Naive thymus-derived CD4-positive, alpha-beta T cell (primary cell): ENCODE data around the gene DNAJB4. TPM values are rescaled to one million over a fixed set of nuclear protein-coding genes. Genes with fewer than 3 reads are reported as not detected.

Source experiments
- ATAC-seq: fragments of 150-1000 bp; cut with Tn5 transposase; 2 replicates; pipeline ENCODE4 v1.10.0; 2021; ENCODE audit warnings: mild to moderate bottlenecking, moderate library complexity
- CTCF ChIA-PET: fragments of 350-600 bp; sonication (Branson Sonifier 250); formaldehyde crosslinking; loops from one replicate; lab custom pipeline; 2021; ENCODE audit warnings: antibody characterized with exemption; lab: Charles Lee
- POLR2A ChIA-PET: fragments of 350-600 bp; sonication (Branson Sonifier 250); formaldehyde crosslinking; loops from one replicate; lab custom pipeline; 2021; ENCODE audit warnings: antibody characterized with exemption, inconsistent platforms; lab: Charles Lee
- DNase-seq, 9 donors: peaks; one replicate each; pipeline versions ENCODE4 v3.0.0 to v3.0.0-alpha.2; 2020 to 2022; ENCODE audit warnings: mixed read lengths in 1 of 9
- H3K27ac ChIP-seq: one replicate; pipeline ENCODE4 v1.7.0; 2013; ENCODE audit warnings: mild to moderate bottlenecking, low read depth, low read length, moderate library complexity
- H3K27me3 ChIP-seq, 2 donors: one replicate each; pipeline ENCODE4 v1.7.0; 2013; ENCODE audit warnings: low read length in 2 of 2, mild to moderate bottlenecking in 2 of 2, moderate library complexity in 2 of 2; ENCODE audit not compliant: control insufficient read depth in 2 of 2, insufficient read depth in 2 of 2
- H3K36me3 ChIP-seq, 3 experiments: 1 replicate in 2 of 3; 2 replicates in 1 of 3; pipeline ENCODE4 v1.7.0; 2013; ENCODE audit warnings: low read length in 3 of 3, mild to moderate bottlenecking in 3 of 3, moderate library complexity in 1 of 3; ENCODE audit not compliant: insufficient read depth in 3 of 3, control insufficient read depth in 2 of 3
- H3K4me1 ChIP-seq, 2 donors: one replicate each; pipeline ENCODE4 v1.7.0; 2013; ENCODE audit warnings: low read length in 2 of 2, mild to moderate bottlenecking in 2 of 2, moderate library complexity in 1 of 2; ENCODE audit not compliant: control insufficient read depth in 2 of 2, insufficient read depth in 2 of 2
- H3K4me3 ChIP-seq: 2 replicates; pipeline ENCODE4 v1.7.0; 2013; ENCODE audit warnings: mild to moderate bottlenecking, low read length
- H3K9me3 ChIP-seq, 3 experiments: 1 replicate in 2 of 3; 2 replicates in 1 of 3; pipeline ENCODE4 v1.7.0; 2013; ENCODE audit warnings: low read length in 3 of 3; ENCODE audit not compliant: control insufficient read depth in 2 of 3
- H3K27ac Mint-ChIP-seq, 9 donors: one replicate each; pipeline ENCODE4 v1.8.0; 2020 to 2022; ENCODE audit warnings: mixed read lengths in 9 of 9, mild to moderate bottlenecking in 8 of 9, moderate library complexity in 5 of 9, inconsistent platforms in 2 of 9
- H3K27me3 Mint-ChIP-seq, 5 donors: one replicate each; pipeline ENCODE4 v1.8.0; 2021 to 2022; ENCODE audit warnings: mixed read lengths in 5 of 5, mild to moderate bottlenecking in 1 of 5
- H3K36me3 Mint-ChIP-seq, 5 donors: one replicate each; pipeline ENCODE4 v1.8.0; 2020 to 2022; ENCODE audit warnings: mixed read lengths in 5 of 5, mild to moderate bottlenecking in 3 of 5, inconsistent platforms in 1 of 5
- H3K4me1 Mint-ChIP-seq, 7 donors: one replicate each; pipeline ENCODE4 v1.8.0; 2020 to 2022; ENCODE audit warnings: mixed read lengths in 7 of 7, mild to moderate bottlenecking in 3 of 7, inconsistent platforms in 1 of 7
- H3K4me3 Mint-ChIP-seq, 10 donors: one replicate each; pipeline ENCODE4 v1.8.0; 2020 to 2022; ENCODE audit warnings: mild to moderate bottlenecking in 10 of 10, mixed read lengths in 10 of 10, moderate library complexity in 6 of 10, inconsistent platforms in 2 of 10
- H3K9me3 Mint-ChIP-seq, 11 donors: one replicate each; pipeline ENCODE4 v1.8.0; 2020 to 2022; ENCODE audit warnings: mixed read lengths in 11 of 11, mild to moderate bottlenecking in 4 of 11, inconsistent platforms in 1 of 11, moderate library complexity in 1 of 11
- intact Hi-C, 2 donors: fragments of 100-400 bp; cut with micrococcal nuclease; formaldehyde crosslinking; loops; one replicate each; pipeline ENCODE4 v1.15.1; 2023
- polyA plus RNA-seq, 2 donors: library from polyadenylated mRNA; unstranded; fragments of 300-500 nt; fragmentation: Illumina TruSeq; gene quantifications; one replicate each; pipeline ENCODE4 v1.2.3, GENCODE V29; 2021
- total RNA-seq, 6 experiments: library from RNA in 5 of 6; stranded (reverse) in 5 of 6; gene quantifications; 1 replicate in 5 of 6; 2 replicates in 1 of 6; pipeline ENCODE4 v1.2.3 and lab custom pipeline; 2021 to 2026

Gene DNAJB4
- total RNA-seq (10 to 100 TPM; 11.4 to 20.1 (median 18.2) TPM), polyA plus RNA-seq (1 to 10 TPM; 5.9 to 7.2 TPM), total RNA-seq (lab: John Stamatoyannopoulos, UW) (35.0 reads per million, percentile 63 among the genes with 10 or more reads in this experiment)

DNA sequence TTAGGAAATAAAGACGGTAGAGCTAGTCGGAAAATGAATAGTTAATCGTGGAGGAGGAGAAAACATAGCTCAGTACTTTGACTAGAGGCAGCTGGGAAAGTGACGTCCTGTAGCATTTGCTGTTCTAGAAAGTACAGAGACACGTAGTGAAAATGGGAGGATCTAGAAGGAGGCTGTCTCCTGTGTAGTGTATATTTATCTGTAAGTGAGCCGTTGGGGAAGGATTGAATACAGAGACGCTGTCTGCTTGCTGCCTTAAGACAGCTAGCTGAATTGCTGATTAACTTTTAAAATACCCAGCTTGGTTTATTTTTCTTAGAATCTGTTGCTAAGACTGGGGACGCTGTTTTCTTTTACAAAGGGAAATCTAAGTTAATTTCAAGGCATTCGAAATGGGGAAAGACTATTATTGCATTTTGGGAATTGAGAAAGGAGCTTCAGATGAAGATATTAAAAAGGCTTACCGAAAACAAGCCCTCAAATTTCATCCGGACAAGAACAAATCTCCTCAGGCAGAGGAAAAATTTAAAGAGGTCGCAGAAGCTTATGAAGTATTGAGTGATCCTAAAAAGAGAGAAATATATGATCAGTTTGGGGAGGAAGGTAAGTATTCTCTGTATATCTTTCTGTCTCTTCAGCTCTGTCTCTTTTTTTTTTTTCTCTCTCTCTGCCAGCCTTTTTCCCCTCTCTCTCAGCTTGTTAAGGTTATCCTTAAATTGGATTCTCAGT, at the start of gene DNAJB4:
Gene DNAJB4 (plus strand): TSS at position 221 of the 729 bp plus-strand sequence. CDS start 172 bp downstream, at position 393.
- POLR2A ChIA-PET = interaction anchor here (0.6 to 15.7 kb wide), 16 partner anchors 8 to 616 kb away, joined by 3 to 324 read pairs (median 6); partner anchors contain the start of genes FUBP1, GIPC2, IFI44L and MIGA1
- H3K4me3 ChIP-seq = peak within 1 kb of the TSS; percentile 57
- H3K4me1 Mint-ChIP-seq = peaks cover 9 to 57% (median 53%) of the 10 kb centered on the region in 7 donors
- H3K27ac ChIP-seq = peak within 1 kb of the TSS; percentile 95
- H3K4me3 Mint-ChIP-seq = peak within 1 kb of the TSS; percentile 87 to 99 (median 92)
- peaks cover 8 to 17% of the 10 kb centered on the region in 2 donors for H3K4me1 ChIP-seq
- H3K27ac Mint-ChIP-seq = peak within 1 kb of the TSS; percentile 92 to 100 (median 99)
- ATAC-seq (peak; percentile 99), DNase-seq (peak in 8 of 9 donors; percentile 30 to 92 (median 87))
- H3K9me3 ChIP-seq = no peaks in the 10 kb centered on the region
- CTCF ChIA-PET = interaction anchor here (1.1 to 1.5 kb wide), 4 partner anchors 11 to 110 kb away, joined by 3 to 9 read pairs (median 6); no protein-coding TSS in a partner anchor
- H3K36me3 ChIP-seq = no peaks in the 10 kb centered on the region
- peaks cover 0 to 3% (median 0%) of the 10 kb centered on the region in 5 donors for H3K27me3 Mint-ChIP-seq
- no peaks in the 10 kb centered on the region for H3K27me3 ChIP-seq
- peaks cover 0 to 3% (median 0%) of the 10 kb centered on the region in 11 donors for H3K9me3 Mint-ChIP-seq
- intact Hi-C loops = loop anchor here (1.0 to 10.0 kb wide), 11 partner anchors 26 to 790 kb away; partner anchors contain the start of genes FUBP1 (in 2 of the 2), USP33 (in 2 of the 2), IFI44 (in 1 of the 2) and IFI44L (in 1 of the 2)
- H3K36me3 Mint-ChIP-seq = no peaks in the 10 kb centered on the region

DNA sequence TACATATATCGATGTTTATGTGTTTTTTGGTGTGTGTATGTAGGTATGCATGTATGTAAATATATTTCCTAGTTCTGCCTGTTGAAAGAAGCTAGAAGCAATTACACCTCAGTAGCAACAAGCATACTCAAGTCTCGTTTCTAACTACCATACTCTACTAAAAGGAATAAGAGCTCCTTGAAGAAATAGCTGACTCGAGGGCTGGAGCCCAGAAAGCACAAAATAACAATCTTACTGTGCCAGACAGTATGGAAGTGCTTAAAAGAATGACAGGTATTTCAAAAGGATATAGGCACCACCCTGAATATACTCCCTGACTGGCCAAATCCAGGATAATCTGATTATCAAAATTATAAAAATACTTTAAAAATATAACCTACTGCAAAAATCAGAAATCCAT, 49.0 kb upstream of the DNAJB4 start:
- Histone ChIP-seq H3K4me3 (no peak overlapping the region), H3K27me3 (no peaks in the 10 kb centered on the region), H3K4me1 (no peaks in the 10 kb centered on the region), H3K27ac (no peak overlapping the region), H3K36me3 (peaks cover 31 to 80% (median 58%) of the 10 kb centered on the region in 3 experiments), H3K9me3 (no peaks in the 10 kb centered on the region)
- Mint-ChIP-seq H3K4me3 (no peak overlapping the region), H3K9me3 (no peaks in the 10 kb centered on the region), H3K36me3 (peaks cover 8 to 55% (median 34%) of the 10 kb centered on the region in 5 donors), H3K27me3 (no peaks in the 10 kb centered on the region), H3K27ac (no peak overlapping the region), H3K4me1 (peaks cover 8 to 31% (median 20%) of the 10 kb centered on the region in 7 donors)
- ChIA-PET POLR2A (interaction anchor here (0.6 to 1.8 kb wide), 4 partner anchors 11 to 23 kb away, joined by 3 to 5 read pairs (median 4); partner anchors contain the start of gene FUBP1), CTCF (interaction anchor here (1.1 to 1.2 kb wide), 2 partner anchors 18 to 46 kb away, joined by 3 to 4 read pairs; no protein-coding TSS in a partner anchor)
- ATAC-seq (no peak), DNase-seq (no peak)
- intact Hi-C loops = no loop called here

DNA sequence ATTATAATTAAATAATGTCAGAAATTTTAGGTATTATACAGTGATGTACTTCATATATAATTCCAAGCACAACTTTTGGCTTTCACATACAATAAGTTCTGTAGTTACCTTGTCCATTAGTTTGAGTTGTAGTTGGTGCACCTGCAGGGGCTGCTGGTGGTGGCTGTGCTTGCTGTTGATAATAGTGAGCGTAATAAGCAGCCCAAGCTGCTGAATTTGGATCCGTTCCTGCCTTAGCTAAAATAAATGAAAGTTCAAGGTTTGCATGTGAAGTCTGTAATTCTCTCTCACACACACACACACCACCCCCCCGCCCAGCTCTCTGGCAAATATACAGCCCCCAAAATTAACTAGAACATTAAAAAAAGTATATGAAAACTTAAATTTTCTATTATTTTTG, 48.3 kb upstream of the DNAJB4 start:
- H3K9me3 Mint-ChIP-seq = no peaks in the 10 kb centered on the region
- no peaks in the 10 kb centered on the region for H3K27me3 Mint-ChIP-seq
- Histone ChIP-seq H3K4me3 (no peak overlapping the region), H3K27me3 (no peaks in the 10 kb centered on the region), H3K36me3 (peaks cover 34 to 82% (median 66%) of the 10 kb centered on the region in 3 experiments), H3K27ac (no peak overlapping the region), H3K4me1 (no peaks in the 10 kb centered on the region), H3K9me3 (no peaks in the 10 kb centered on the region)
- H3K4me1 Mint-ChIP-seq = peaks cover 6 to 32% (median 21%) of the 10 kb centered on the region in 7 donors
- no peak overlapping the region for H3K4me3 Mint-ChIP-seq
- DNase-seq = no peak
- POLR2A ChIA-PET = interaction anchor here (1.1 to 1.8 kb wide), 2 partner anchors 13 to 21 kb away, joined by 3 to 5 read pairs; no protein-coding TSS in a partner anchor
- intact Hi-C loops = no loop called here
- ATAC-seq = no peak
- CTCF ChIA-PET = no interaction called here
- H3K27ac Mint-ChIP-seq = no peak overlapping the region
- H3K36me3 Mint-ChIP-seq = peaks cover 12 to 59% (median 37%) of the 10 kb centered on the region in 5 donors

DNA sequence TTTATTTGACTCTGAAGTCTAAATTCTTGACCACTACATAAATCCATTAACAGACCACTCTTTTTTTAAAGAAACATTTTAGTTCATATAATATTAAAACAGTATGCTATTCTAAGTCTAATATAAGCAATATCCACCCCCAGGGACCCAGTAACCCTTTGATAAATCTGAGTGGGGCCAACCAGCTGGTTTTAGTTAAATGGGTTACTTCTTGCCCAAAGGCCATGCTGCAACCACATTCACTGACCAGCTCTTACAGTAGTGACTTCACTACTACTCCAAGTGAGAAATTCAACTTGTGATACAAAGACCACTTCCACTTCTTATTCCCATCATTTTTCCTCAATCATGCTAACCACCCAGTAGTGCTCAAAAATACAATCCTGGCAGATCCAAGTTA, 46.3 kb upstream of the DNAJB4 start:
- Histone ChIP-seq H3K9me3 (no peaks in the 10 kb centered on the region), H3K27ac (no peak overlapping the region), H3K36me3 (peaks cover 44 to 88% (median 83%) of the 10 kb centered on the region in 3 experiments), H3K4me1 (no peaks in the 10 kb centered on the region), H3K4me3 (no peak overlapping the region), H3K27me3 (no peaks in the 10 kb centered on the region)
- peaks cover 10 to 36% (median 25%) of the 10 kb centered on the region in 7 donors for H3K4me1 Mint-ChIP-seq
- CTCF ChIA-PET = no interaction called here
- H3K27me3 Mint-ChIP-seq = no peaks in the 10 kb centered on the region
- H3K4me3 Mint-ChIP-seq = peak overlapping the region in 1 of 10 donors; percentile 3
- intact Hi-C loops = no loop called here
- DNase-seq = no peak
- H3K36me3 Mint-ChIP-seq = peaks cover 24 to 61% (median 39%) of the 10 kb centered on the region in 5 donors
- H3K9me3 Mint-ChIP-seq = no peaks in the 10 kb centered on the region
- H3K27ac Mint-ChIP-seq = peak overlapping the region in 3 of 9 donors; percentile 19 to 73 (median 27)
- POLR2A ChIA-PET = no interaction called here
- ATAC-seq = no peak

DNA sequence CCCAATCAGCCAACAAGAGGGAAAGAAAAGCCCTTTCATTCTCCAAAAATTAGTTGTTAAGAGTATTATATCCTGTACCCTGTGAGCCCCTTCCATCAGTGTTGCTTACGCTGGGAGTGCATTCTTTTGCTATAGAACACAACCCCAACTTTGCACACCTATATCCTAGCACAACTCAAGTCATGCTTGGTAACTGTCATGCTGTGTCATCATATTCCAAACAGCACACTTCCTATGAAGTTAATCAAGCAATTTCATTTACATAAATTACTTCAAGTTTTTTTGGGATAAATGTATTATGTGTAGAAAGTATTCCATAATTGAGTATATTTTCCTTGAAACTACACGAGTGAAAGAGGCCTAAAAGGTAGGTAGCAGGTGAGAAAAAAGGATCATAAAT, 45.9 kb upstream of the DNAJB4 start:
- peaks cover 48 to 89% (median 84%) of the 10 kb centered on the region in 3 experiments for H3K36me3 ChIP-seq
- POLR2A ChIA-PET = no interaction called here
- ATAC-seq = no peak
- H3K4me1 ChIP-seq = no peaks in the 10 kb centered on the region
- CTCF ChIA-PET = no interaction called here
- Mint-ChIP-seq H3K4me3 (peak overlapping the region in 1 of 10 donors; percentile 3), H3K4me1 (peaks cover 10 to 39% (median 25%) of the 10 kb centered on the region in 7 donors), H3K27me3 (no peaks in the 10 kb centered on the region), H3K36me3 (peaks cover 24 to 62% (median 42%) of the 10 kb centered on the region in 5 donors), H3K9me3 (no peaks in the 10 kb centered on the region), H3K27ac (peak overlapping the region in 4 of 9 donors; percentile 19 to 79 (median 50))
- H3K4me3 ChIP-seq = no peak overlapping the region
- H3K27me3 ChIP-seq = no peaks in the 10 kb centered on the region
- intact Hi-C loops = no loop called here
- H3K27ac ChIP-seq = no peak overlapping the region
- no peaks in the 10 kb centered on the region for H3K9me3 ChIP-seq
- DNase-seq = no peak

DNA sequence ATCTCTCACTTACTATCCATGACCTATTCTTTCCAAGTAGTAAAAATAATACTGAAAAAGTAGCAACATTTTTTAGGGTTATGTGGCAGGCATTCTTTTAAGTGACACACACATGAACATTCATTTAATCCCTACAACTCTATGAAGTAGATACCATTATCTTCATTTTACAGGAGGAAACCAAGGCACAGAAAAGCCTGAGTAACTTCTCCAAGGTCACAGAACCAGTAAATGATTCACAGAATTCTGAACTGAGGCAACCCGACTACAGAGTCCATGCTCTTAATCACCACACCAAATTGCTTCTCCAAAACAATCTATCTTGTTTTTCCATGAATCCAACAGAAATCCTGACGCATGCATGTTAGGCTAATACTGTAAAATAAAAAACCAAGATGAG, 43.3 kb upstream of the DNAJB4 start:
- peaks cover 0 to under 1% of the 10 kb centered on the region in 2 donors for H3K4me1 ChIP-seq
- Mint-ChIP-seq H3K9me3 (peaks cover 0 to 2% (median 0%) of the 10 kb centered on the region in 11 donors), H3K4me3 (no peak overlapping the region), H3K27me3 (no peaks in the 10 kb centered on the region), H3K27ac (peak overlapping the region in 4 of 9 donors; percentile 1 to 28 (median 12)), H3K4me1 (peaks cover 17 to 45% (median 29%) of the 10 kb centered on the region in 7 donors), H3K36me3 (peaks cover 27 to 71% (median 51%) of the 10 kb centered on the region in 5 donors)
- no peaks in the 10 kb centered on the region for H3K27me3 ChIP-seq
- ChIA-PET CTCF (no interaction called here), POLR2A (no interaction called here)
- H3K9me3 ChIP-seq = no peaks in the 10 kb centered on the region
- DNase-seq = no peak
- intact Hi-C loops = no loop called here
- peaks cover 62 to 91% (median 79%) of the 10 kb centered on the region in 3 experiments for H3K36me3 ChIP-seq
- H3K4me3 ChIP-seq = no peak overlapping the region
- H3K27ac ChIP-seq = no peak overlapping the region
- no peak for ATAC-seq
